Activated B cell treated with CpG ODN at 0.5 μM for 24 hours (primary cell): Measurements from ENCODE around the gene PCDH9. TPM values are rescaled to one million over a fixed set of nuclear protein-coding genes. Genes with fewer than 3 reads are reported as not detected.

Experiments
- ATAC-seq: fragments of 200-7000 bp; cut with Tn5 transposase; one replicate; pipeline ENCODE4 v1.10.0; 2021; ENCODE audit warnings: low read depth, mild to moderate bottlenecking, moderate library complexity
- CTCF ChIA-PET: fragments of 350-600 bp; sonication (Branson Sonifier 250); formaldehyde crosslinking; loops from one replicate; lab custom pipeline; 2021; ENCODE audit warnings: antibody characterized with exemption; lab: Charles Lee
- POLR2A ChIA-PET: fragments of 350-600 bp; sonication (Branson Sonifier 250); formaldehyde crosslinking; loops from one replicate; lab custom pipeline; 2021; ENCODE audit warnings: antibody characterized with exemption; lab: Charles Lee
- DNase-seq: peaks from one replicate; pipeline ENCODE4 v3.0.0; 2022
- H3K27ac Mint-ChIP-seq: one replicate; pipeline ENCODE4 v1.8.0; 2020; ENCODE audit warnings: mixed read lengths
- H3K27me3 Mint-ChIP-seq: one replicate; pipeline ENCODE4 v1.8.0; 2021; ENCODE audit warnings: mixed read lengths
- H3K36me3 Mint-ChIP-seq: one replicate; pipeline ENCODE4 v1.8.0; 2021; ENCODE audit warnings: low read depth, mixed read lengths
- H3K4me1 Mint-ChIP-seq: one replicate; pipeline ENCODE4 v1.8.0; 2021; ENCODE audit warnings: mixed read lengths
- H3K4me3 Mint-ChIP-seq: one replicate; pipeline ENCODE4 v1.8.0; 2020; ENCODE audit warnings: mild to moderate bottlenecking, mixed read lengths
- H3K9me3 Mint-ChIP-seq: one replicate; pipeline ENCODE4 v1.8.0; 2020; ENCODE audit warnings: mixed read lengths
- CTCF ChIP-seq: fragments of 200-600 bp; IDR thresholded peaks from one replicate; pipeline ENCODE4 v1.8.0; 2022; ENCODE audit warnings: antibody characterized with exemption, mild to moderate bottlenecking
- intact Hi-C: fragments of 100-400 bp; cut with micrococcal nuclease; formaldehyde crosslinking; loops from one replicate; pipeline ENCODE4 v1.15.1; 2024
- total RNA-seq: library from RNA; stranded (reverse); gene quantifications from 2 replicates; pipeline ENCODE4 v1.2.3, GENCODE V29; 2022

PCDH9 gene
- total RNA-seq, 1 donor from 2014 or later = 6.4 TPM

GRCh38 chr13:66992719-66993118 is 237.4 kb downstream of the PCDH9 start:
- ChIA-PET POLR2A (no interaction called here), CTCF (interaction anchor here (2.0 kb wide), 1 partner anchor 231 kb away, joined by 7 read pairs; no protein-coding TSS in a partner anchor)
- Mint-ChIP-seq H3K4me3 (no peak overlapping the region), H3K27ac (peak overlapping the region; percentile 37), H3K4me1 (peaks cover 33% of the 10 kb centered on the region), H3K36me3 (no peaks in the 10 kb centered on the region), H3K27me3 (no peaks in the 10 kb centered on the region), H3K9me3 (no peaks in the 10 kb centered on the region)
- ATAC-seq (no peak), DNase-seq (no peak)
- TF ChIP-seq CTCF = no peak
- intact Hi-C loops = loop anchor here (10.0 kb wide), 3 partner anchors 298 to 858 kb away; no protein-coding TSS in a partner anchor

DNA sequence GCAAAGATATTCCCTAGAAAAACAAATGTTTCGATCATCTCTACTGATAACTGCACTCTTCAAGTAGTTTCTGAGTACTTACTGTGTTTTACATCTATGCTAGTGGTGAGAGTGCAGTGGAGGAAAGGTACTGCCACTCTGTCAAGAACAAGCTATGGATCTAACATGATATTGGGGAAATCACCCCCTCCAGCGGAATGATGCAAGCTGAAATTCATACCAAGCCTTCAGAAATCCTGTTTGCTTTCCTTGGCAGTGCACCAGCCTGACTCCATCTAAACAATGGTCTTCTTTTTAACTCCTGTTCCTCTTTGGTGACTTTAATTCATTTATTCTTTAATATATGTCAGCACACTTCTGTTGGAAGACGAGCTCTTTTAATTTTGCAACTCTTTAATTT is 238.0 kb downstream of the PCDH9 start:
- CTCF ChIA-PET = no interaction called here

DNA sequence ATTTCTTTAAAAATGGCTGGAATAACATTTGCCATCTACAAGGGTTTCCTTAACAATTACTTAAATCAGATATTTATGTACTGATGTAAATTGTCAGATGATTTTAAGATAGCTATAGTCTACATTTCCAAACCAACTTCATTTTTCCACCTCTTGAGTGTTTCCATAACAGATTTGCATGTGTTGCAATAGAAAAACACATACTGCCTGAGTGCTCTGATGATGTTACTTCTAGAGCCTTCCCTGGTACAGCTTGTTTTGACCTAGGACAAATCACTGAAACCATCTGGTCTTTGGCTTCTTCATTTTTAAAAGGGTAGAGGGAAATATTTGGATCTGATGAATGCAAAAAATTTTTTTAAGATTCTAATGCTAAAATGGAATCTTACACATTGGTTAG is 245.9 kb downstream of the PCDH9 start:
- Mint-ChIP-seq H3K27me3 (no peaks in the 10 kb centered on the region), H3K9me3 (peaks cover 5% of the 10 kb centered on the region), H3K4me3 (no peak overlapping the region), H3K4me1 (no peaks in the 10 kb centered on the region), H3K27ac (no peak overlapping the region), H3K36me3 (no peaks in the 10 kb centered on the region)
- ChIA-PET POLR2A (no interaction called here), CTCF (no interaction called here)
- ATAC-seq (no peak), DNase-seq (no peak)
- intact Hi-C loops = no loop called here
- no peak for TF ChIP-seq CTCF

More for the DNA sequence above, 238.0 kb downstream of the PCDH9 start:
- intact Hi-C loops = loop anchor here (10.0 kb wide), 3 partner anchors 297 to 857 kb away; no protein-coding TSS in a partner anchor
- no peak for TF ChIP-seq CTCF
- Mint-ChIP-seq H3K27me3 (no peaks in the 10 kb centered on the region), H3K9me3 (no peaks in the 10 kb centered on the region), H3K36me3 (no peaks in the 10 kb centered on the region), H3K4me3 (no peak overlapping the region), H3K4me1 (peaks cover 32% of the 10 kb centered on the region), H3K27ac (no peak overlapping the region)
- POLR2A ChIA-PET = no interaction called here
- DNase-seq (no peak), ATAC-seq (no peak)

DNA sequence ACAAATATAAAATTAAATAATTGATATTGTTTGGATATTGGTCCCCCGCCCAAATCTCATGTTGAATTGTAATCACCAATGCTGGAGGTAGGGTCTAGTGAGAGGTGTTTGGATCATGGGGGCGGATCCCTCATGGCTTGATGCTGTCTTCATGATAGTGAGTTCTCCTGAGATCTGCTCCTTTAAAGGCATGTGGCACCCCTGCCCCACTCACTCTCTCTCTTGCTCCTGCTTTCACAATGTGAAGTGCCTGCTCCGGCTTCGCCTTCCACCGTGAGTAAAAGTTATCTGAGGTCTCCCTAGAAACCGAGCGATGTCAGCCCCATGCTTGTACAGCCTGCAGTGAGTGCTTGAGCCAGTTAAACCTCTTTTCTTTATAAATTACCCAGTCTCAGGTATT is 248.2 kb downstream of the PCDH9 start:
- Mint-ChIP-seq H3K4me1 (no peaks in the 10 kb centered on the region), H3K9me3 (peaks cover 5% of the 10 kb centered on the region), H3K36me3 (no peaks in the 10 kb centered on the region), H3K27me3 (no peaks in the 10 kb centered on the region), H3K4me3 (no peak overlapping the region), H3K27ac (no peak overlapping the region)
- CTCF ChIA-PET = no interaction called here
- DNase-seq = no peak
- no peak for ATAC-seq
- intact Hi-C loops = no loop called here
- no peak for TF ChIP-seq CTCF
- POLR2A ChIA-PET = no interaction called here

- ChIA-PET POLR2A (no interaction called here), CTCF (no interaction called here)
- H3K4me3 Mint-ChIP-seq = no peak overlapping the region
- no peaks in the 10 kb centered on the region for H3K4me1 Mint-ChIP-seq
- H3K27ac Mint-ChIP-seq = no peak overlapping the region
- no peaks in the 10 kb centered on the region for H3K9me3 Mint-ChIP-seq
- no peak for ATAC-seq
- H3K36me3 Mint-ChIP-seq = no peaks in the 10 kb centered on the region
- no peaks in the 10 kb centered on the region for H3K27me3 Mint-ChIP-seq
- DNase-seq = no peak
- TF ChIP-seq CTCF = no peak
- intact Hi-C loops = no loop called here
These were observed 253.0 kb downstream of the PCDH9 start for GRCh38 chr13:66977161-66977560.
